ENCODE results near the gene SUCLA2. TPM values are rescaled to one million over a fixed set of nuclear protein-coding genes. Genes with fewer than 3 reads are reported as not detected.

SUCLA2 gene
- total RNA-seq, result 53.6 and 57.9 TPM in 2 replicates

DNA sequence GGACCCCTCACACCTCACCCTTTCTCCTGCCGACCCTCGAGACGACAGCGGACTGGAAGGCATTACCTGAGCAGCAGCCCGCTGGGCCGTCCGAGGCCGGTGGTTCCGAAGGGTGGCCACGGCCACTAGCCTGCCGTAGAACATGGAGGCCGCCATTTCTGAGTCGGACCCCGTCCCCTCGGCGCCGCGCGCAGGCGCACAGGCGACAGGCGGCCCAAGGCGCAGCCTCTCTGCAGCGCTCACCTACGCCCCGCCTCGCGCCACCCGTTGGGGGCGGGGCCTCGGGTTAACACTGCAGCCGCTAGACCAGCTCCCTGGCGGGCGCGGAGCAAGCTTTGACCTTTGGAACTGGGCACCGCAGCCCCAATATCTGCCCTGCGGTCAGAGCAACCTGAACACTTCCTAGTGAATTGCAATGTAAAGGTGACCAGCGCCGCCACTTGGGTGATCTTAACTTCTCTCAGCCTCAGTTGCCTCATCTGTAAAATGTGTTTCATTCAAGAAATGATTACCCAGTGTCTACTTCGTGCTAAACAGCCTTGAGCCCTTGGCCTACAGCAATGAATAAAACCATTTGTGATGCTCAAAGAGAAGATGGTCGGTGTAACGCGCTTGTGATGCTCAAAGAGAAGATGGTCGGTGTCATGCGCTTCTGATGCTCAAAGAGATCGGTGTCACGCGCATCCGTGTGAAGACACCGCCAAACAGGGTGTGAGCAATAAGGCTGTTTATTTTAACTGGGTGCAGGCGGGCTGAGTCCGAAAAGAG, at the start of gene SUCLA2:
Gene SUCLA2, minus strand, starts transcription at position 160 of the 768 bp plus-strand sequence. Its CDS starts 4 bp downstream, at position 156.

DNA sequence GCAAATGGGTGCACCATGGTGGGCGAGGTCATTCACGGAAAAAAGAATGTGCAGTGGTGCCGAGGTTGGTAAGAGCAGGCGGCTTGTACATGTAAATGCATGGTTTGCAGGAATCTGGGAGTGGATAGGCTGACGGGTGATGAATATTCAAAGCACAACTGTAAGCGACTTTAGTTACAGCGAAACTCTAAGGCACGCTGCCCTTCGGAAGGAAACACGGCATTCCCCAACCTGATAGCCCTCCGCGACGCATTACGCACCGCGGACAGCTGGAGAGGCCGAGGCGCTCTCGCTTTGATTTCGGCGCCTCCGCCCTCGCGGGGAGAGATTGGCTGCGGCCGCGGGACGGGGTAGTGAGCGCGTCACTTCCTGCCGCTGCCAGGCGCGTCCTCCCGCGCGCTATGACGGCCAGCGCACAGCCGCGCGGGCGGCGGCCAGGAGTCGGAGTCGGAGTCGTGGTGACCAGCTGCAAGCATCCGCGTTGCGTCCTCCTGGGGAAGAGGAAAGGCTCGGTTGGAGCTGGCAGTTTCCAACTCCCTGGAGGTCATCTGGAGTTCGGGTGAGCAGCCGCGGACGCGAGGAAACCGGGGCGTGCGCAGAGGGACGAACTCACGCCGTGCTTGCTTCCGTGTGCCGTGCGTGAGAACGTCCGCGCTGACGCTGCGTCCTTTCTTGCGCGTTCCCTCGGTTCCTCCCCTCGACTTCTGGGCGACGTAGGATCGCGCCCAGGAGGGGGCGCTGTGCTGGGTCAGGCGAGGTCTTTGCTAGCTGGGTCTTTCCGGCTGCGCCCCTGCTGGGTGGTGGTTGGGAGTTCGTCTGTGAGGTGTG, 36.5 kb upstream of the SUCLA2 start, which contains the start of gene NUDT15:
Gene NUDT15, plus strand, starts transcription at position 381 of the 828 bp plus-strand sequence. Its CDS starts 21 bp downstream, at position 402.

Other genes starting within 250 kb of the SUCLA2 start
- gene NUDT15, start 36.5 kb upstream of the SUCLA2 start, total RNA-seq, result 31.6 and 41.4 TPM in 2 replicates
- gene MED4, start 93.8 kb upstream of the SUCLA2 start, total RNA-seq, result 31.7 and 34.3 TPM in 2 replicates
- 239 and 311 TPM in 2 replicates for gene ITM2B, start 231.9 kb upstream of the SUCLA2 start, total RNA-seq